DOHH2 (cell line): ENCODE results near the gene RAB43.

Source experiments
- H3F3A ChIP-seq: fragments of 200-600 bp; sonication (generic), shearing (Covaris generic); 2 replicates; pipeline ENCODE4 v1.6.0; 2016; ENCODE audit warnings: antibody characterized with exemption, mild to moderate bottlenecking; ENCODE audit not compliant: control insufficient read depth, insufficient read depth
- H3K27ac ChIP-seq: fragments of 200-600 bp; sonication (generic); 2 replicates; pipeline ENCODE4 v1.5.1; 2014; ENCODE audit warnings: low read depth, mild to moderate bottlenecking, low read length, moderate library complexity
- H3K27me3 ChIP-seq: fragments of 200-600 bp; sonication (generic); 2 replicates; pipeline ENCODE4 v1.6.1; 2014; ENCODE audit warnings: mild to moderate bottlenecking, low read length, mixed read lengths; ENCODE audit not compliant: control insufficient read depth
- H3K36me3 ChIP-seq: fragments of 200-600 bp; sonication (generic); 2 replicates; pipeline ENCODE4 v1.6.1; 2014; ENCODE audit warnings: mild to moderate bottlenecking, low read length, moderate library complexity, mixed read lengths; ENCODE audit not compliant: control insufficient read depth
- H3K4me1 ChIP-seq: fragments of 200-600 bp; sonication (generic); 2 replicates; pipeline ENCODE4 v1.6.1; 2014; ENCODE audit warnings: mild to moderate bottlenecking, low read length, mixed read lengths; ENCODE audit not compliant: control insufficient read depth
- H3K4me2 ChIP-seq: fragments of 200-600 bp; sonication (generic); 2 replicates; pipeline ENCODE4 v1.6.0; 2014; ENCODE audit warnings: mild to moderate bottlenecking, low read length, moderate library complexity
- H3K4me3 ChIP-seq: fragments of 200-600 bp; sonication (generic); 2 replicates; pipeline ENCODE4 v1.5.1; 2014; ENCODE audit warnings: mild to moderate bottlenecking, low read length, mixed read lengths
- H3K79me2 ChIP-seq: fragments of 200-600 bp; sonication (generic); 2 replicates; pipeline ENCODE4 v1.6.1; 2014; ENCODE audit warnings: mild to moderate bottlenecking, low read length, mixed read lengths; ENCODE audit not compliant: control insufficient read depth
- H3K9me2 ChIP-seq: fragments of 200-600 bp; sonication (generic); replicated peaks from 2 replicates; pipeline ENCODE4 v1.6.1; 2014; ENCODE audit warnings: mild to moderate bottlenecking, low read length, mixed read lengths; ENCODE audit not compliant: control insufficient read depth
- H3K9me3 ChIP-seq: fragments of 200-600 bp; sonication (generic); 2 replicates; pipeline ENCODE4 v1.6.1; 2014; ENCODE audit warnings: antibody characterized with exemption, low read length, mixed read lengths; ENCODE audit not compliant: control insufficient read depth, insufficient read depth
- H4K20me1 ChIP-seq: fragments of 200-600 bp; sonication (generic); 2 replicates; pipeline ENCODE4 v1.6.0; 2014; ENCODE audit warnings: low read depth, mild to moderate bottlenecking, antibody characterized with exemption, low read length, moderate library complexity; ENCODE audit not compliant: control insufficient read depth, insufficient read depth
- CTCF ChIP-seq: fragments of 200-600 bp; sonication (generic); IDR thresholded peaks from one replicate; pipeline ENCODE4 v1.5.1; 2014; ENCODE audit warnings: antibody characterized with exemption, mild to moderate bottlenecking, low read depth, low read length; ENCODE audit not compliant: poor library complexity, severe bottlenecking
- EZH2phosphoT487 ChIP-seq: fragments of 200-600 bp; sonication (generic); IDR thresholded peaks from 2 replicates; pipeline ENCODE4 v1.6.1; 2017; ENCODE audit warnings: borderline replicate concordance, mild to moderate bottlenecking, antibody characterized with exemption, low read length, moderate library complexity, mixed read lengths

The RAB43 gene

GRCh38 chr3:129081503-129081902 lies 40.1 kb downstream of the RAB43 start:
- Histone ChIP-seq H3K4me1 (no peaks in the 10 kb centered on the region), H3K27me3 (no peaks in the 10 kb centered on the region), H3K79me2 (no peaks in the 10 kb centered on the region), H3K36me3 (no peaks in the 10 kb centered on the region), H4K20me1 (no peaks in the 10 kb centered on the region), H3F3A (no peaks in the 10 kb centered on the region), H3K27ac (no peak overlapping the region), H3K4me3 (no peak overlapping the region), H3K4me2 (no peak overlapping the region), H3K9me2 (no peaks in the 10 kb centered on the region), H3K9me3 (no peaks in the 10 kb centered on the region)
- TF ChIP-seq EZH2phosphoT487: no peak
- no peak for TF ChIP-seq CTCF

GRCh38 chr3:129078510-129078909 lies 43.1 kb downstream of the RAB43 start:
- TF ChIP-seq CTCF: no peak
- TF ChIP-seq EZH2phosphoT487: no peak
- Histone ChIP-seq H4K20me1 (no peaks in the 10 kb centered on the region), H3K9me3 (no peaks in the 10 kb centered on the region), H3K79me2 (no peaks in the 10 kb centered on the region), H3K27ac (no peak overlapping the region), H3F3A (no peaks in the 10 kb centered on the region), H3K4me1 (no peaks in the 10 kb centered on the region), H3K4me2 (no peak overlapping the region), H3K4me3 (no peak overlapping the region), H3K9me2 (no peaks in the 10 kb centered on the region), H3K27me3 (no peaks in the 10 kb centered on the region), H3K36me3 (no peaks in the 10 kb centered on the region)

GRCh38 chr3:129077222-129077621 lies 44.4 kb downstream of the RAB43 start:
- Histone ChIP-seq H3K27ac (no peak overlapping the region), H3K4me2 (no peak overlapping the region), H3K9me2 (no peaks in the 10 kb centered on the region), H4K20me1 (no peaks in the 10 kb centered on the region), H3K9me3 (no peaks in the 10 kb centered on the region), H3K4me3 (no peak overlapping the region), H3K4me1 (no peaks in the 10 kb centered on the region), H3K79me2 (no peaks in the 10 kb centered on the region), H3F3A (no peaks in the 10 kb centered on the region), H3K36me3 (no peaks in the 10 kb centered on the region), H3K27me3 (no peaks in the 10 kb centered on the region)
- TF ChIP-seq EZH2phosphoT487: no peak
- no peak for TF ChIP-seq CTCF
